ENCODE measurements around the gene HNMT.

DNA sequence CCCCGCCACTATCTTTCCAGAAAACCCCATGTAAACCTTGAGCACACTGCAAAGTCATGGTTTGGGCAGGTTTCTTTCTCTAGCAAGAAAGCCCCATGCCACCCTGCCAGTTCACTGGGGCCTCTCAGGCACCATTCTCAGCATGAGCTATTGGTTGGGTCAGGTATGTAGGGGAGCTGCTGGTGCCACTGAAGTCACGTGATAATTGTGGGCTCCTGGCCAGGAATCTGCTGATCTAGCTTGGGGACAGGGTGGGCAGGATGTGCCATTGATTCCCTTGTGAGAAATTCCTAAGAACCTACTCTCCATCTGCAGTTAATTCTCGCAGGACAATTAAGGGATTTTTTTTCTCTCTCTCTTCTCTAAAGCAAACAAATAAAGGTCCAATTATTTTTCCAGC, 26.5 kb upstream of the HNMT start:
- TF ChIP-seq FOXP1 (CRISPR knock-in tag; IDR thresholded peaks at IDR 0.05; ENCODE audit: borderline replicate concordance) (no peak), RELA (CRISPR knock-in tag; IDR thresholded peaks at IDR 0.05; ENCODE audit: borderline replicate concordance) (no peak), JUN (CRISPR knock-in tag; IDR thresholded peaks at IDR 0.05) (no peak), SMAD3 (CRISPR knock-in tag; IDR thresholded peaks at IDR 0.05; ENCODE audit: borderline replicate concordance) (no peak), MYBL2 (CRISPR knock-in tag; IDR thresholded peaks at IDR 0.05) (no peak), CBFB (CRISPR knock-in tag; IDR thresholded peaks at IDR 0.05; ENCODE audit: low read depth) (no peak), NFE2L1 (CRISPR knock-in tag; IDR thresholded peaks at IDR 0.05) (no peak), KAT7 (CRISPR knock-in tag; IDR thresholded peaks at IDR 0.05; ENCODE audit: borderline replicate concordance) (no peak), NR3C1 (CRISPR knock-in tag; conservative IDR thresholded peaks at IDR 0.05; ENCODE audit: low read depth) (no peak)
- TF ChIP-seq, protein P1, sequence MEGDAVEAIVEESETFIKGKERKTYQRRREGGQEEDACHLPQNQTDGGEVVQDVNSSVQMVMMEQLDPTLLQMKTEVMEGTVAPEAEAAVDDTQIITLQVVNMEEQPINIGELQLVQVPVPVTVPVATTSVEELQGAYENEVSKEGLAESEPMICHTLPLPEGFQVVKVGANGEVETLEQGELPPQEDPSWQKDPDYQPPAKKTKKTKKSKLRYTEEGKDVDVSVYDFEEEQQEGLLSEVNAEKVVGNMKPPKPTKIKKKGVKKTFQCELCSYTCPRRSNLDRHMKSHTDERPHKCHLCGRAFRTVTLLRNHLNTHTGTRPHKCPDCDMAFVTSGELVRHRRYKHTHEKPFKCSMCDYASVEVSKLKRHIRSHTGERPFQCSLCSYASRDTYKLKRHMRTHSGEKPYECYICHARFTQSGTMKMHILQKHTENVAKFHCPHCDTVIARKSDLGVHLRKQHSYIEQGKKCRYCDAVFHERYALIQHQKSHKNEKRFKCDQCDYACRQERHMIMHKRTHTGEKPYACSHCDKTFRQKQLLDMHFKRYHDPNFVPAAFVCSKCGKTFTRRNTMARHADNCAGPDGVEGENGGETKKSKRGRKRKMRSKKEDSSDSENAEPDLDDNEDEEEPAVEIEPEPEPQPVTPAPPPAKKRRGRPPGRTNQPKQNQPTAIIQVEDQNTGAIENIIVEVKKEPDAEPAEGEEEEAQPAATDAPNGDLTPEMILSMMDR (IDR thresholded peaks at IDR 0.05) = no peak
- TF ChIP-seq, protein P2, sequence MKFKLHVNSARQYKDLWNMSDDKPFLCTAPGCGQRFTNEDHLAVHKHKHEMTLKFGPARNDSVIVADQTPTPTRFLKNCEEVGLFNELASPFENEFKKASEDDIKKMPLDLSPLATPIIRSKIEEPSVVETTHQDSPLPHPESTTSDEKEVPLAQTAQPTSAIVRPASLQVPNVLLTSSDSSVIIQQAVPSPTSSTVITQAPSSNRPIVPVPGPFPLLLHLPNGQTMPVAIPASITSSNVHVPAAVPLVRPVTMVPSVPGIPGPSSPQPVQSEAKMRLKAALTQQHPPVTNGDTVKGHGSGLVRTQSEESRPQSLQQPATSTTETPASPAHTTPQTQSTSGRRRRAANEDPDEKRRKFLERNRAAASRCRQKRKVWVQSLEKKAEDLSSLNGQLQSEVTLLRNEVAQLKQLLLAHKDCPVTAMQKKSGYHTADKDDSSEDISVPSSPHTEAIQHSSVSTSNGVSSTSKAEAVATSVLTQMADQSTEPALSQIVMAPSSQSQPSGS (CRISPR knock-in tag; IDR thresholded peaks at IDR 0.05; ENCODE audit: borderline replicate concordance, low read depth) = no peak

Data from WTC11 (cell line).